GM21360 (cell line): ENCODE data around the gene XKR7.
"Not testable (repeated sequence)": the region's sequence is repeated elsewhere in the genome, so short reads cannot be mapped to it uniquely, and the experiment has no call there.

ENCODE experiments used
- ATAC-seq: cut with Tn5 transposase; IDR thresholded peaks from one replicate; pipeline ENCODE4 v1.9.1; 2021; ENCODE audit warnings: mild to moderate bottlenecking, moderate library complexity; ENCODE audit not compliant: unreplicated experiment

The XKR7 gene

DNA sequence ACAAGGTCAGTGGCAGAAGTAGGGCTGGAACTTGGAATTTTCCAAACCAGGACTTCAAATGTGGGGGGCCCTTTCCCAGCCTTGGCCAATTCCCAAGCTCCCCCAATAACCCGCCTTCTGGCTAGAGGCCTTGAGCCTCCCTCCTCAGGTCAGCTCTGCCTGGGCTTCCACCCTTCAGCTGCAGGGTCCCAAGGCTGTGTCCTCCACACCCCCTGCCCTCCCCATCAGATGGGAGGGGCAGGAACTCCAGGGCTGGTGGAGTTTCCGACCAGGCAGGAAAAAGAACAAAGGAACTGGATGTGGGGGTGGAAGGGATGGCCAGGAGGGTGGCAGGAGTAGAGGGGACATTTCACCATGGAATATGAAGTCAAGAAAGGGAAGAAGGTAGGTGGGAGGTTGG, 42.1 kb downstream of the XKR7 start, which contains the start of gene CCM2L:
CCM2L (plus strand) TSS at position 338 of the 400 bp plus-strand sequence; CDS start at position 355, 17 bp downstream.
- ATAC-seq: no peak

DNA sequence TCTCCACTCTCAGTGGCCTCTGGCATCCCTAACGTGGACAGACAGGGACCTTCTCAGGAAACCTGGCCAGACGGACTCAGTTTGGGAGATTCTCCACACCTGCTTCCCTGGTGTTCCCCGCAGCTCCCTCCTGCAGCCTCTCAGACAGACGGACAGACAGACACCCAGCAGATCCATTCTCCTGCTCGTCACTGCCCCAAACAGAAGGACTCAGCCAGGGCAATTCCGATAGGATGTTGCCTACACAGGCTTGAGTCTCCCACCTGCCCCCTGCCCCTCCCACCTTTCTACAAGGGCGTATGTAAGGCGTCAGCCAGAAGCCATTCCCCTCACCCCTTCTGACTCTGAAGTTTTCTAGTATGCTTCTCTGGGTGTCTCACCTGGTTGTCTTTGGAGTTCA, 42.7 kb downstream of the XKR7 start:
- ATAC-seq: no peak

DNA sequence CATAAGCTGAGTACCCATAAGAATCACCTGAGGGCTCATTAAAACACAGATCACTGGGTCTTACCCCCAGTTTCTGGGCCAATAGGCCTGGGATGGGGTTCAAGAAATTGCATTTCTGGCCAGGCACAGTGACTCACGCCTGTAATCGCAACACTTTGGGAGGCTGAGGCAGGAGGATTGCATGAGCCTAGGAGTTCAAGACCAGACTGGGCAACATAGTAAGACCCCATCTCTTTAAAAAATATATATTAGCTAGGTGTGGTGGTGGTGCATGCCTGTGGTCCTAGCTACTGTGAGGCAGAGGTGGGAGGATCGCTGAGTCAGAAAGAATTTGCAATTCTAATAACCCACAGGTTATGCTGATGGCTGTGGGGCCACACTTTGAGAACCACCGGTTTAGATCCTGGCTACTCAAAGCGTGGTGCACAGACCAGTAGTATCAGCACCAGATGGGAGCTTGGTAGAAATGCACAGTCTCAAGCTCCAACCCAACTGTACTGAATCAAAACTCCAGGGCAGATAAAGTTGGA, 44.3 kb downstream of the XKR7 start:
- ATAC-seq: no peak

DNA sequence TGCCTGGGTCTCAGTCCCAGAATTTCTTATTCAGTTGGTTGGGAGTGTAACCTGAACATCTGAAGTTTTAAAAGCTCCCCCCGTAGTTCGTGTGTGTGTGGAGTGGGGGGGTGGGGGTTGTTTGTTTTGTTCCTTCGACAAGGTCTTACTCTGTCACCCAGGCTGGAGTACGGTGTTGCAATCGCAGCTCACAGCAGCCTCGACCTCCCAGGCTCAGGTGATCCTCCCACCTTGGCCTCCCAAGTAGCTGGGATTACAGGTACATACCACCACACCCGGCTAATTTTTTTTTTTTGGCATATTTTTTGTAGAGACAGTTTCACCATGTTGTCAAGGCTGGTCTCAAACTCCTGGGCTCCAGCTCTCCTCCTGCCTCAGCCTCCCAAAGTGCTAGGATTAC, 45.4 kb downstream of the XKR7 start:
- no peak for ATAC-seq

DNA sequence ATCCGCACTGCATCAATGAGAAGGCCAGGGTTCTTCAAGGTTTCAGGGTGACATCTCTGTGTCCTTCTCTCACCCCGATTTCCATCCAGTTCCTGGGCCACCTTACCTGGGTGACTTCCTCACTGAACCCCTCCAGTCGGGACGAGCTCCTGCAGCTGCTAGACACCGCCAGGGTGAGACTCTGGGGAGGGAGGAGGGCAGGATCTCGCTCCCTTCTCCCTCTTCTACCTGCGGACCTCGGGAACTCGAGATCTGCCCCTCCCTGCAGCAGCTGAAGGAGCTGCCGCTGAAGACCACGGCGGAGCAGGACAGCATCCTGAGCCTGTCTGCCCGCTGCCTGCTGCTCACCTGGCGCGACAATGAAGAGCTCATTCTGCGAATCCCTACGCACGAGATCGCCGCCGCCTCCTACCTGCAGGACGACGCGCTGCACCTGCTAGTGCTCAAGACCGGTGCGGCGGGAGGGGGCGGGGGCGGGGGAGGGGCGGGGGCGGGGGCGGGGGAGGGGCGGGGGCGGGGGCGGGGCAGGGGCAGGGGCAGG, 49.8 kb downstream of the XKR7 start:
- no peak for ATAC-seq

DNA sequence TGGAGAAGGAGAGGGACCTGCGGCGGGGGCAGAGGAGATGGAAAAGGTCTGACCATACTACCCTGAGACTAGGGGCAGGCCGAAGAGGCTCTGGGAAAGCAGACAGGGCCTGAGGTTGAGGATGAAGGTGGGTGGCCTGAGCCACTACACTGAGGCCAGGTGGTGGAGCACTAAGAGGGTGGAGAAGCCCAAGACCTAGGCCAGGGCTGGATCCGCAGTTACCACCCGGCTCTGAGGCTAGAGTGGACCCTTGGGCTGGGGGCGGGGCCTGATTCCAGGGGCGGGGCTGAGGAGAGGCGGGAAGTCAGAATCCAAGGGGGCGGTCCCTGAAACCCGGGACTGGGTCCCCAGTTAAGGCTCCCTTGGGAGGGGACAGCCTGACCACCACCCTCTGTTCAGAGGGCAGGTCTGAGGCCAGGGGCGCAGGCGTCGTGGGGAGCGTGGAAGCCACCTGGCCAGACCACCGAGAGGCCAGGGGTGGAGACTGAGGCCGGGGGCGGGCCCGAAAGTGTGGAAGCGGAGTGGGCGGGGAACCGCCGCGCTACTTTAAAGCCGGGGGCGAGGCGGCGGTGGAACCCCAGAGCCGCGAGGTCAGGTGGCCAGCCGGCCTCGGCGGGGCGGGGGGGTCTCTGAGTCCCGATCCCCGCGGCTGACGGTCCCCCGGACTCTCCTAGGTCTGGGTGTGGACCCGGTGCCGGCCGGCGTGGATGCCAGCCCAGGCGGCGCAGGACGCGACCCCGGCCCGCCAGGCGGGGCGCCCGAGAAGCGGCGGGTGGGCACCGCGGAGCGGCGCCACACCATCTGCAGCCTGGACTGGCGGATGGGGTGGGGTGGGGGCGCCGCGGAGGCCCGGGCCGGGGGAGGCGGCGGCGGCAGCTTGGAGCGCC, 50.6 kb downstream of the XKR7 start:
- no peak for ATAC-seq

DNA sequence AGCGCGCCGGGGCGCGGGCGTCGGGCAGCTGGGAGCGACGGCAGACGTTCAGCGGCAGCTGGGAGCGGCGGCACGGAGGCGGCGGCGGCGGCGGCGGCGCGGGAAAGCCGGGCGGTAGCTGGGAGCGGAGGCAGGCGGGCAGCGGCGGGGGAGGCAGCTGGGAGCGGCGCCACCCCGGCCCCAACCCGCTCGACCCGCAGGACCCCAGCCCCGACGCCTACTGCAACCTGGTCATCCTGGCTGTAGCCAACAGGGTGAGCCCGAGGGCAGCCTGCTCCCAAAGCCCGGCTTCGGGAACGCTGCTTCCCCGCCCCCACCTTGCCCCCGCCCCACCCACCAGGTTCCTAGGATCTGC, 51.2 kb downstream of the XKR7 start:
- ATAC-seq: no peak

DNA sequence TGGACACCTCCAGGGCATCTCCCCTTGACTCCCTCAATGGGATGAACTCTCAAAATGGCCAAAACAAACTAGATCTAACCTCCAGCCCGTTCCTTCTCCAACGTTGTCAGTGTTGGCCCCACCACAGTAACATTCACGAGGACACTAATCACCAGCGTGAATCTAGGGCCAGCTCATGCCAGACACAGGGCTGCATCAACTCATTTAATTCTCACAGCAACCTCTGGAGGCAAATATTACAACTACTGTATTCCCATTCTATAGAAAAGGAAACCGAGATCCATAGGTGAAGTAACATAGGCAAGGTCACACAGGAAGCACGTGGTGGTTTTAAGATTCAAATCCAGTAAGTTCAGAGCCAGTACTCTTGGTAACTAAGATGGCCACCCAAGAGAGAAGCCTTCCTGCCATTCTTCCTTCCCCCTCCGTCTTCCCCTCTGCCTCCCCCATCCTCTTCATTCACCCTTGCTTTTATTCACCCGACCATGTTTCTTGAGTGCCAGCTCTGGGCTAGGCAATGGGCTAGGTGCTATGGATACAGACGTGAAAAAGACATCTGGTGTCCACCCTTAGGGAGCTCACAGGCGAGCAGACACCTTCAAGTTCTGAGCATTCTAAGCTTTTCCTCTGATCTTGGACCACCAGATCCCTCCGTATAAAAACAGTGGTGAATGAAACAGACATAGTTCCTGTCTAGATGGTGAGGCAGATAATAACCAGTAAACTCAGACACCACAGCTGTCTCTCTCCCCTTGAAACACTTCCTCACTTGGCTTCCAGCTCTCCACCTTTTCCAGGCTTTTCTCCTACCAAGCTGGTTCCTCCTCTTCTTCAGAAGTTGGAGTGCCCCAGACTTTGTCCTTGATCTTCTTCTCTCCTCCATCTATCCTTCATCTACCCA, 51.9 kb downstream of the XKR7 start:
- ATAC-seq: no peak

DNA sequence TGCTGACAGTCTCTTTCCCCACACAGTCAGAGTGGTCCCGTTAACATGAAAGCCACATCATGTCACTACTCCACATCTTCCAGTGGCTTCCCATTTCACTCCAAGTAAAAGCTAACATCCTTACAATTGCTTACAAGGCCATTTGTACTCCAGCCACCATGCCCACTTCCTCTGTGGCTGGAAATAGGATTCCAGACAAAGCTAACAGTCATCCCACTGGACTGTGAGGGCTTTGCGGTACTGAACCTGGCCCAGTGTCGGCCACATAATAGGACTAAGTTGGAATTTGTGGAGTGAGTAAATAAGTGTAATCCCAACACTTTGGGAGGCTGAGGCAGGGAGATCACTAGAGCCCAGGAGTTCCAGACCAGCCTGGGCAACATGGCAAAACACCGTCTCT, 53.1 kb downstream of the XKR7 start:
- no peak for ATAC-seq

DNA sequence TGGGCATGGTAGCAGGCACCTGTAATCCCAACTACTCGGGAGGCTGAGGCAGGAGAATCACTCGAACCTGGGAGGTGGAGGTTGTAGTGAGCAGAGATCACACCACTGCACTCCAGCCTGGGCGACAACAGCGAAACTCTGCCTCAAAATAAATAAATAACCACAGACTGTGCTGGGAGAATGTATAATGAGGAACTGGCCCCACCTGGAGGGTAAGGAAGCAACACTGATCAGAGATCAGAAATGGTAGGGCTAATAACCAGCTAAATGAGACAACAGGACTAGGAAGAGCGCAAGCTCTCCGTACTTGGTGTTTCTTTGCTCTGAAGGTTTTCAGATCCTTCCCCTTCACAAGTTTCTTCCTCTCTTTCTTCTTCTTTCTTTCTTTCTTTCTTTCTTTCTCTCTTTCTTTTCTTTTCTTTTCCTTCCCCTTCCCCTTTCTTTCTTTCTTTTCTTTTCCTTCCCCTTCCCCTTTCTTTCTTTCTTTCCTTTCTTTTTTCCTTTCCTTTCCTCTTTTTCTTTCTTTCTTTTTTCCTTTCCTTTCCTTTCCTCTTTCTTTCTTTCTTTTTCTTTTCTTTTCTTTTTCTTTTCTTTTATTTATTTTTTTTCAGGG, 56.8 kb downstream of the XKR7 start:
- ATAC-seq: no peak

DNA sequence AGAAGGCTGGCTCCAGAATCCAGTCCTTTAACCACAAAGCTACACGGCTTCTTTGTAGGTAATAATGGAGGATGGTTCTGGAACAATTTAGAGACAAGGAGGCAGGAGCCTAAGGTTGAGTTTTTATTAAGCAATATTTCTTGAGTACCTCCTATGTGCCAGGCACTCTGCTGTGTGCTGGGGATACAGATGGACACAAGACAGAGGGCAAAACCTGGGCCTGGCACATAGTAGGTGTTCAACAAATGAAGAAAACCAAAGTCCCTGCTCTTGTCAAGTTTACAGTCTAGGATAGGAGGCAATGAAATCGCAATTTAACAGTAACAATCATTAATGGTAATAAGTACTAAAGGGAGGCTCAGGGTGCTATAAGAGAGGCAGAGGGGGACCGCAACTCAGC, 59.7 kb downstream of the XKR7 start:
- no peak for ATAC-seq

DNA sequence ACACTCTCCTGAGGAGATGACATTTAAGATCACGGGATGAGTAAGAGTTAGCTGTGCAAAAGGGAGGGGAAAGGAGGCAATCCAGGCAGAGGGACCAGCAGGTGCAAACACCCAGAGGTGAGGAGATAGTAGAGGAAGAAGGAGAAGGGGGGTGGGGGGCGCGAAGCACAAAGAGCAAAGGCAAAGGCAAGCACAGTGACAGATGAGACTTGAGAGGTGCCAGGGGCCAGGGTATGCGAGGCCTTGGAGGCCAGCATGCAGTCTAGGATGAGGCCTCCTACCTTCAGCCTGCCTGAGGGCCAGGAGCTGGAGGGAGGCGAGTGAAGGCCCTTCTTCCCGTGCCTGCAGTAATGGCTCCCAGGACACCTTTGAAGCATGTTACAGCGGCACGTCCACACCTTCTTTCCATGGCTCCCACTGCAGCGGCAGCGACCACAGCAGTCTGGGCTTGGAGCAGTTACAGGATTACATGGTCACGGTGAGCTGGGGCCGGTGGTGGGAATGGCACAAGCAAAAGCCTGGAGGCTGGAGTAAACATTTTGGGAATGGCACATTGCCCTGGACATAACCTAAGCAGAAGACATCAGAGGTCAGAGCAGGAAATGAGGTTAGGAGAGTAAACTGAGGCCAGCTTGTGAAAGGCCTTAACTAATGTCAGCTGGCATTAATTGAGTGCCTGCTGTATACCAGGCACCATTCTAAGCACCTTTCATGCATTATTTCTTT, 60.9 kb downstream of the XKR7 start:
- no peak for ATAC-seq

DNA sequence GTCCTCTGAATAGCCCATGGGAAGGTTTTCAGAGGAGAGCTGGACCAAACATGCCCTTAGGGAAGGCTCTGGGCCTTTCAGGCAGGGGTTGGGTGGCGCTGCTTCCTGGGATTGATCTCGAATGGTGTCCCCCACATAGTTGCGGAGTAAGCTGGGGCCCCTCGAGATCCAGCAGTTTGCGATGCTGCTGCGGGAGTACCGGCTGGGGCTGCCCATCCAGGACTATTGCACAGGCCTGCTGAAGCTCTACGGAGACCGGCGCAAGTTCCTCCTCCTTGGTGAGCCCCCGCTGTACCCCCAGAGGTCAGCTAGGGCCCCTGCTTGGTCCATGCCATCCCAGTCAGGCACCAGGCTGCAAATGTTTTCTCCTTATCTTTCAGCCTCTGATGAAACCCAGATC, 61.6 kb downstream of the XKR7 start:
- no peak for ATAC-seq

DNA sequence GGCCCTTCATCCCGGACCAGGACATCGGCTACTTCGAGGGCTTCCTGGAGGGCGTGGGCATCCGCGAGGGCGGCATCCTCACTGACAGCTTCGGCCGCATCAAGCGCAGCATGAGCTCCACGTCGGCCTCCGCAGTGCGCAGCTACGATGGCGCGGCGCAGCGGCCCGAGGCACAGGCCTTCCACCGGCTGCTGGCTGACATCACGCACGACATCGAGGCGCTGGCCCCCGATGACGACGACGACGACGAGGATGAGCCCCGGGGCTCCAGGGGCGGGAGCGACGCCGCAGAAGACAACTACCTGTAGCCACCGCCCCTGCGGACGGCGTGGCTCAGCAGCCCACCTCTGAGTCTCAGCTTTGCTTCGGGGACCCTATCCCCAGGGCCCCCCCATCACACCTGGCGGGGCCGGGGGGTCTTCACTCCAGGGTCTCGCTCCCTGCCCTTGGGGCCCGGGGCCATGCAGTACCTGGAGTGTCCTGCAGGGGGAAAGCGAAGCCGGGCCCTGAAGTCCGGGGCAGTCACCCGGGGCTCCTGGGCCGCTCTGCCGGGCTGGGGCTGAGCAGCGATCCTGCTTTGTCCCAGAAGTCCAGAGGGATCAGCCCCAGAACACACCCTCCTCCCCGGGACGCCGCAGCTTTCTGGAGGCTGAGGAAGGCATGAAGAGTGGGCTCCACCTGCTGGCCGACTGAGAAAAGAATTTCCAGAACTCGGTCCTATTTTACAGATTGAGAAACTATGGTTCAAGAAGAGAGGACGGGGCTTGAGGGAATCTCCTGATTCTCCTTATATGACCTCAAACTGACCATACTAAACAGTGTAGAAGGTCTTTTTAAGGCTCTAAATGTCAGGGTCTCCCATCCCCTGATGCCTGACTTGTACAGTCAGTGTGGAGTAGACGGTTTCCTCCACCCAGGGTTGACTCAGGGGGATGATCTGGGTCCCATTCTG, 63.3 kb downstream of the XKR7 start:
- ATAC-seq: no peak

DNA sequence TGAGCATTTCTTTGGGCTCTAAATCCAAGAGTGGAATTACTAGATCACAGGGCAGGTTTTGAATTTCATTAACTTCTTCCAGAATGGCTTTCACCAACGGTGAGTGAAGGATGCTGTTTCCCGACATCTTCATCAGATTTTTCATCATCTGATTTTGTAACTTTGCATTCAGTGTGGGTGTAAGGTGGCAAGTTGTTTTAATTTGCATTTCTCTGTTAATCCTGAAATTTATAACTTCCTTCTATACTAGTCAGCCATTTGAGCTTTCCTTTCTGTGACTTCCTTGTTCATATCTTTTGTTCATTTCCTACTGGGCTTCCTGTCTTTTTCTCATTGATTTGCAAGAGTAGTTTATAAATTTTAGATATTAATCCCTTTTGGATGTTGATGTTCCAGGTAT, 65.4 kb downstream of the XKR7 start:
- ATAC-seq: no peak

DNA sequence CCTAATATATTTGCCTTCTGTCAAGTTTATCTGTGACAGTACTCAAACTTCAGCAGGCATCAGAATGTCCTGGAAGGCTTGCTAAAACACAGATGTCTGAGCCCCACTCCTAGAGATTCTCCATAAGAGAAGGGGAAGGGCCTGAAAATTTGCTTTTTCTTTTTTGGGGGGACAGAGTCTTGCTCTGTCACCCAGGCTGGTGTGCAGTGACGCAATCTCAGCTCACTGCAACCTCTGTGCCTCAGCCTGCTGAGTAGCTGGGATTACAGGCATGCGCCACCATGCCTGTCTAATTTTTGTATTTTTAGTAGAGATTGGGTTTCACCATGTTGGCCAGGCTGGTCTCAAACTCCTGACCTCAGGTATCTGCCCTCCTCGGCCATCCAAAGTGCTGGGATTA, 65.8 kb downstream of the XKR7 start:
- ATAC-seq: not testable (repeated sequence)

DNA sequence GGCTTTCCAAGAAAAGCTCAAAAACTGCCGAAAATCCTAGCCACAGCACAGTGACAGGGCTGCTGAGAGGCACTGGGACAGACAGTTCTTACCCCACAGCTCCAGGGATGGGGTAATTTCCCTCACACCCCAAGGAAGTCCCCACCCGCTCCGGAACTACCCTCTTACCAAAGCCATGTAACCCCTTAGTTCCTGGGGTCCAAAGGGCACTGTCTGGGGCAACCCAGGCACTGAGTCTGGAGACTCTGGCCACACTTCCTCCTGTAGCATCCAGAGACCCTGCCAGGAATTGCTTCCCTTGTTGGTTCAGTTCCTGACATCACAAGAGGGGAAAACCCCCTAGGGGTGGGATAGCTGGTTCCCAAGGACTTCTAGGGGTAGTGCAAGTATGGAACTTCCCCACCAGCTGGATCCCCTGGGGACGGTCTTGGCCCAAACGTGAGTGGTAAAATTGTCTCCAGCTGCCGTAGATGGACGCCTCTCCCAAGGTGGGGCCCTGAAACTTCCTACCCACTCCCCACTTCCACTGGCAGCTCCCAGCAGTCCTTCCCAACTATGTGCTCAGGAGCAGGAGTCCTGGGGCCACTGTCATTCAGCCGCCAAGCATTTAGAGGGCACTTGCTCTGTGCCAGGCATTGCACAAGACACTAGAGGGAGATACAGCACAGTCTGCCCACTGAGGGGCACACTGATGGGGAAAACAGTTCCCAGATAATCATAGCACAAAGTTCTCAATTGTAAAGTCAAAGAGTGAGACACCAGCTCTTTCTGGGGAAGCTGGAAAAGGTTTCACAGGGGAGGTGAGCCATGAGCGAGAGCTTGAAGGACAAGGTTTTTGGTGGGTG, 66.9 kb downstream of the XKR7 start:
- ATAC-seq: no peak

DNA sequence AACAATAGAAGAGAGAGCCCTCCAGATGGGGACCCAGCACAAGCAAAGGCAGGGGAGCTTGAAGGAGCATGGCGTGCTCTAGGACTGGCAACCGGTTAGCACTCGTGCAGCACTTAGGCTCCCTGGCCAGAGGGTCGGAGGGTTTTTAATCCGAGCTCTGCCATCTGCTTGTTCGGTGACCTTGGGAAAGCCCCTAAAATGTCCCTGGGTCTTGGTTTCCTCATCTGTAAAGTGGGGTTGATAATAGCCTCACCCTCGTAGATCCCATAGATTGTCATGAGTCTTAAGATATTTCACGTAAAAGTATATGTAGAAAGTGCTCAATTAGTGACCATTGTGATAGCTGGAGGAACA, 67.5 kb downstream of the XKR7 start:
- no peak for ATAC-seq
